SKM-1 (cell line): ENCODE results near the gene AKR7A3.
"Not testable (repeated sequence)": the region's sequence is repeated elsewhere in the genome, so short reads cannot be mapped to it uniquely, and the experiment has no call there.

ENCODE experiments used
- DNase-seq: peaks from one replicate; lab custom pipeline; 2025; ENCODE audit not compliant: unreplicated experiment; lab: John Stamatoyannopoulos, UW

AKR7A3 gene

DNA sequence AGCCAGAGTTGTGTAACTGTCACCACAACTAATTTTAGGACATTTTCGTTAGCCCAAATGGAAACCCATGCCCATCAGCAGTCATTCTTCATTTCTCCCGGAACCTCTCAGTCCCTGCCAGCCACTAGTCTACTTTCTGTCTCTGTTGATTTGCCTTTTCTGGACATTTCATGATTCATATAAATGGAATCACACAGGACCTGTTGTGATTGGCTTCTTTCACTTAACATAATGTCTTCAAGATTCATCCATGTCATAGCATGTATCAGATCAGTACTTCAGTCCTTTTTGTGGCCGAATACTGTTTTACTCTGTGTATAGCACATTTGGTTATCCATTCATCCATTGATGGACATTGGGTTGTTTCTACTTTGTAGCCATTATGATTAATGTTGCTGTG is 30.6 kb upstream of the AKR7A3 start:
- no peak for DNase-seq

DNA sequence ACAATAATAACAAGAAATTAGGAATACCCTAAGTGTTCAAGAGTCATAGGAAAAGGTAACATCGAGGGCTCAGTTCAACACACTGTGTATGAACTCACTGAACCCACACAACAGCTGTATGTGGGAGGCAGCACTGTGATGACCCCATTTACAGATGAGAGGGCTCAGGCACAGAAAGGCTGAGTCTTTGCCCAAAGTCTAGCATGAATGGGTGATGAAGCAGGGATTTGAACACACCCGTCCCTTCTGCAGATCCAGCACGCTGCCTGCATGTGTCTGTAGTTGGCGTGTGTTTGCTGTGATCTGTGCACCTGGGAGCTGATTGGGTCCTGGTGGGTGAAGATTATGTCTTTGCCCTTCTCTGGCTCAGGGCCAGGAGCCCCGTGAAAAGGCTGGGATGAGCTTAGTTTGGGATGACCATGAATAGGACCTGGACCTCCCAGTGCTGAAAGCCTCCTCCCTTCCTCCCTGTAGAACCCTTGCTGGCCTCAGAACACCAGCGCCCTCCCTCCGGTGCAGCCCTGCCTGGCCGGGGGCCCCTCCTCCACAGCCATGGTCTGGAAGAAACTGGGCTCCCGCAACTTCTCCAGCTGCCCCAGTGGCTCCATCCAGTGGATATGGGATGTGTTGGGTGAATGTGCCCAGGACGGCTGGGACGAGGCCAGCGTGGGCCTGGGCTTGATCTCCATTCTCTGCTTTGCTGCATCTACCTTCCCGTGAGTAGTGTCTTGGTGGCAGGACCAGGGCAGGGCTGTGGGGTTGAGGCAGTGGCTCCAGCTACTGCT is 28.7 kb upstream of the AKR7A3 start:
- DNase-seq, result no peak

DNA sequence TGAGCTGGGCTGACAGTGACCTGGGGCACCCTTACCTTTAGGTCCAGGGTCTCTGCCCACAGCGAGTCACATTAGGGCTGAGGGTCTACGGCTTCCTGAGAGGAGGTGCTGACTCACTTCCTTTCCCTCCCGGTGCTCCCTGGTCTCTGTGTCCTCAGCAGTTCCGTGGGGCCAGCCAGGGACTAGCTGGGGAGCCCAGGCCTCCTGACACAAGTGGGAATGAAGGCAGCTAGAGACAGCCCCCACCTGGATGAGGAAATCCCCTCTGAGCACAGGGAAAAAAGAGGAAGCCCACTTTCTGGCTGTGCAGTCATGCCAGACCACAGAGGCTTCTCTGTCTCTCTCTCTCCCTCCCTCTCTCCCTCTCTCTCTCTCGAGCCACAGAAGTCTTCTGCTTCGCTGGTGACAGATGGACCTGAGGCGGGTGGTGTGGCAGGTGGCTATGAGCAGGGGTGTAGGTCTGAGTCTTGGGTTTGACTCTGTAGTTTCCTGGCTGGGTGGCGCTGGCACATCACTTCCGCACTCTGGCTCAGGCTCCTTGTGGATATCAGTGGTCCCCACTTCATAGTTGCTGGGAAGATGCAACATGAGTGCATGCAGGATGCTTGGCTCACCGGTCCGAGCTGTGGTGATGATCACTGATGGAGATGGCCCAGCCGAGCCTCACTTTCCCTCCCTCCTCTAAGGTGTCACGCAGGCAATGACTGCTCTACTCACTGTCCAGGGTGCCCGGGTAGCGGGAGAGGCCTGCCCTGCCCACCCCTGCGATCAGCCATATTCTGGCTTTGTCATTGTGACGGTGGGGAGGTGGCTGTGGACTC is 27.0 kb upstream of the AKR7A3 start:
- peak; percentile 82 for DNase-seq

- no peak for DNase-seq
These were observed 25.7 kb upstream of the AKR7A3 start for GRCh38 chr1:19313961-19314882.

- no peak for DNase-seq
These were observed 25.0 kb upstream of the AKR7A3 start for GRCh38 chr1:19313636-19313959.

DNA sequence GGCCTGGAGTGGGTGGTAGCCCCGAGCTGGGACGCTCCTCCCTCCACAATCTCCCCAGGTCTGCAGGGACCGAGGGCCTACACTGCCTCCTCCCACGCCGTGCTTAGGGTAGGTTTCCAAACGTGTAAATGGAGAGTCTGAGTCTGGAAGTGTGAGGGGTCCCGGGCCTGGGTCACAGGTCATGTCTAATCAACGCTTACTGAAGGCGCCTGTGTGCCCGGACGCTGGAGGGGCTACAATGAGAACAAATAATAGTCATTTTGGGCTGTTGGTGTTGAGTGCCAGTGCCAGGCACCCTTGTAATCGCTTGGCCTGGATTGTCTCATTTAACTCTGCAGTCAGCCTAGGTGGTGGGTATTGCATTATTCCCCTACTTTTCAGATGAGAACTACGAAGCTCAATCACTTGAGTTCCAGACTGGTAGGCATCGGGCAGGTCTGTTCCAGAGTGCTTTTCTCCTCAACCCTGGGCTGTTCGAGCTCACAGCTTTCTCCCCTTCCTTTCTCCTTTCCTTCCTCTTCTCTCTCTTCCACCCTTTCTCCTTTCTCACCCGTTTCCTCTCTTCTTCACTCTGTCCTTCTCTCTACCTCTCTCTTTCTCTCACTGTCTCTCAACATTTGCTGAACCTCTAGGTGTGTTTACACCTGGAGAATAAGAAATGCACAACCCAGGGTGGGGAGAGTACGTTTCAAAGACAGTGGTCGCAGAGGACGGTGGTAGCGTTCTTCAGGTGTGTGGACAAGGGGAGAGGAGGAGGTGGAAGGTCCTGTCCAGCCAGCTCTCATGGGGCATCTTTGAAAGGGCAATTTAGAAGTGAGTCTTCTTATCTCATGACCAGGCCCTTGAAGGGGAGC is 24.4 kb upstream of the AKR7A3 start:
- no peak for DNase-seq

DNA sequence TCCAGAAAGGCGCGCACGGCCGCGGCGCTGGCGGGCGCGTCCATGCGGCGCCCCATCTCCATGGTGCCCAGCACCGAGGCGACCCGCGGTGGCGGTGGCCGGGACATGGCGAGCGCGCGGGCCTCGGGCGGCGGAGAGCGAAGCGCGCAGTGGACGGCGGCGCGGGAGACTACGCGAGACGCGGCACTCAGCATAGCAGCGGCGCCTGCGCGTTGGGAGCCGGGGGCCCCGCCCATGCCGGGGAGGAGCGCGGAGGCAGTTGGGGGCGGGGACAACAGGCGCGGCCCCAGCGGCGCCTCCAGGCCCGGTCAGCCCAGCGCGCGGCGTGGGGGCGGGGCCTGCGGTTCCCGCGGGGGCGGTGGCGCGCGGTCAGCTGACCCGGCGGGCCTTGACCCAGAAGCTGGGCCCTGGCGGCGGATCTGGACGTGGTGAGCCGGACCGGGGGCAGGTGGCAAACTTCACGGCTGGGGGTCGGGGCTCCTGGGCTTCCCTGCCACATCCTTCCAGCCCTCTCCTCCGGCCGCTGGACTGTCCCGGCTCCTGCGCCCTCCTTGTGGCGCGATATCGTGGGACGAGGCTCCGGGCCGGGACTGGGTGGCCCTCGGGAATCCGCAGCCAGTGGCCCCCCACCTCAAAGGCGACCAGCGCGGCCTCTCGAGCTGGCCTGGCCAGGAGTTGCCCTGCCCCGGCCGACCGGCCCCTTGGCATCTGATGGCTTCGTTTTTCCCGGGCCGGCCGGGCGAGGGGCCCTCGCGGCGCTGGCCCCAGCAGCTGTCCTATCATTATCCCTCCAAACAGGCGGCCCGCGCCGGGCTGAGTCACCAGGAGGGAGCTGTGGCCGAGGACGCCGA is 23.6 kb upstream of the AKR7A3 start, which contains the start of the genes AKR7A2 and SLC66A1:
TSS of gene AKR7A2 (minus strand) at position 214 of the 851 bp plus-strand sequence. CDS start at position 194, 20 bp downstream.
TSS of gene SLC66A1 (plus strand) at position 396 of the 851 bp plus-strand sequence. CDS start 5,352 bp downstream, outside the sequence.
- DNase-seq, result peak; percentile 66

DNA sequence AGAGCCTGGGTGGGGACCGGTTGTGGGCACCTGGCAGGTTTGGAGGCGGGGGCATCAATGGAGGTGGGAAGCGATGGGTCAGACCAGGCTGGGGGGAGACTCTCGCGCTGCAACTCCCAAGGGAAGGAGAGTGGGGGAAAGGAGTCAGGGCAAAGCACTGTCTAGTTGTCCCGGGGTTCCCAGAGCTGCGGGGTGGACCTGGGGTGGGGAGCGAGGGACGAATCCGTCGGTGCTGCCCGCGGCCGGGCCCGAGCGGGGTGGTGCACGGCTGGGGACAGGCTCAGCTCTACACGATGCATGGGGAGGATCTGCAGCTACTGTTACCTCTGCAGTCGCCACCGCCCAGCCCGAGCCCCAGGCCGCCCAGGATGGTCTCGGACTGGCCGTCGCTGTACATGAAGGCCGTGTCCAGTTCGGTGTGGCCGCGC is 22.9 kb upstream of the AKR7A3 start:
- DNase-seq, result no peak

DNA sequence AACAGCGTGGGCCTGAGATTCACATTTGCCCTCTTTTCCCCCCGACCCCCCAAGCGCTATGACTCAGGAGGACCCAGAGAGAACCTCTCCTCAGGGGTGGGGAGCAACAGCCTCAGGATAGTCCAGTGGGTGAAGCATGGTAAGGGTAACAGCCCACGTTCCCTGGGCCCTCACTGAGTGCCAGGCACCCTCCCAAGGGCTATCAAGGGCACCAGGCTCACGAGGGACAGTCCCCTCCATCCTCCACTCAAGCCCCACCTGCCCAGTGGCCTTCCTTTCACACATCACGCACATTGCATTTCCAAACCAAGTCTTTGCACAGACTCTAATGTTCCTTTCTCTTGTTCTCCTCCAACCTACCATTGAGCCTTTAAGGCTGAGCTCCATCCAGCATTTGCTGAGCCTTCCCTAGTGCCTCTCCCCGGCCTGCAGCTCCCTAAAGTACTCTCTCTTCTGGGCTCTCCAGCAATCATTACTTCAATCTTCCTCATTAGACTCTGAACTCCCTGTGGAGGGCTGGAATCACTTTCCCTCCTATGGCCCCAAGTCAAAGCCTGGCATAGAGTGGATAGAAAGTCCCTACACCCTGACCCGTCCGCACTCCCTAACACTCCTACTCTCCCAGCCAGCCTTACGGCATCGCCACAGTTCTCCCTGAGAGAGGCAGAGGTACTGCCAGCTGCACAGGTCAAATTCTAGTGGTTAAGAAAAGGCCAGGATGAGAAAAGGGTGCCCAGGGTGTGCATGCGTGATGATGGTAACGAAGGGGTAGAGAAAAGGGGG is 22.3 kb upstream of the AKR7A3 start:
- DNase-seq, result no peak

DNA sequence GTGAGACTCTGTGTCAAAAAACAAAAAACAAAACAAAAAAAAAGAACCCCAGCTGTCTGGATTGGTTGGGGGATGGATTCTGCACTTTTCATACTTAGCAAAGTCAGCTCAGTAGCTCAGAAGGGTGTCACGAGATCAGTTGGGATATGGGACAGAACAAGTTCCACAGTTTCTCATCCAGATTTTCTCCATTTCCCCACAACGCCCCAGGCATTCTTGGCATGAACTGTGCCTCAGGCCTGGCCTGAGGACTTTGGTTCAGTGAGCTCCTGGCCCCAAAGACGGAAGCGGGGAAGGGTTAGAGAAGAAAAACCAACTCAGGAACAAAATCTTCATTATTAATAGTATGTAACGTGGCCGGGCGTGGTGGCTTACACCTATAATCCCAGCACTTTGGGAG is 21.5 kb upstream of the AKR7A3 start:
- DNase-seq, result no peak

- no peak for DNase-seq
These were observed 20.7 kb upstream of the AKR7A3 start for GRCh38 chr1:19309123-19309813.

DNA sequence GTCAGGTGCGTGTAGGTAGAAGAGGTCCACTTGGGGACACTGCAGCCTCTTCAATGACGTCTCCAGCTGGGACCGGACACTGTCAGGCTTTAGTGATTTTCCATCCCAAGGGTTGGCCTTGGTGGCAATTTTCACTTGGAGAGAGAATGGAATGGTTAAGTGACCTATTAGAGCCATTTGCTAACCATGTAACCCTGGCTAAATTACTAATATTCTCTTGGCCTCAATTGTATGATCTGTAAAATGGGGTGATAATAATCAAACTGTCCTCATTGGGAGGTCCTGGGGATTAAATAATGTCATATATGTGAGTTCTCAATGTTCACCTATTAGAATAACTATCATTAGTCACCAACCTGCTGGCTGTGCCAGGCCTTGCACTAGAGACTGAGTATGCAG is 19.9 kb upstream of the AKR7A3 start:
- DNase-seq, result no peak

DNA sequence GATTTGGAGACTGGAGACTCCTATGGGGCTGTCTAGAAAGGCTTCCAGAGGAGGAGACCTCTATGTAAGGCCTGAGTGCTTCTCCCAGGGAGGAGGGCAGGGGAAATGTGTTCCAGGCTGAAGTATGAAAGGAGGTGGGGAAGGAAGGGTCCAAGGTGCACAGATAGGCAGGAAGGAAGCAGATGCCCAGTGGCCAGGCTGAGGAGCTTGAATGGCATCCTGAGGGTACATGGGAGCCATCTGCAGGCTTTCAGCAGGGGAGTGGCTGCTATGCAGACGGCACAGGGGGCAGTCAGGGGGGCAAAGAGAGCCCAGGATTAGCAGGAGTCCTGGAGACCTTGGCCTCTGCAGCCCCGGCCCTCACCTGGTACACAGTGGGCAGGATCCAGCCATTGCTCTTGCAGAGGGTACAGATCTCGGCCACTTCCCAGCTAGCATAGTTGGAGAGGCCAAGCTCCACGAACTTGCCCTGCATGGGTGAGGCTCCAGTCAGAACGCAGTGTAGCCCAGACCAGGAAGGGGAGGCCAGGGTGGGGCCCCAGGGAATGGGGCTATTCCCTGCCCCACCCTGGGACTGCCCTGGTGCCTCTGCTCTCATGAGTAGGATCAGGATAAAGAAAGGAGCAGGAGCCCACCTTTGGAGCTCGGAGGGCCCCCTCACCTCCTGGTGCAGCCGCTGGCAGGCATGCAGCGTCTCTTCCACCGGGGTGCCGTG is 19.4 kb upstream of the AKR7A3 start:
- no peak for DNase-seq

DNA sequence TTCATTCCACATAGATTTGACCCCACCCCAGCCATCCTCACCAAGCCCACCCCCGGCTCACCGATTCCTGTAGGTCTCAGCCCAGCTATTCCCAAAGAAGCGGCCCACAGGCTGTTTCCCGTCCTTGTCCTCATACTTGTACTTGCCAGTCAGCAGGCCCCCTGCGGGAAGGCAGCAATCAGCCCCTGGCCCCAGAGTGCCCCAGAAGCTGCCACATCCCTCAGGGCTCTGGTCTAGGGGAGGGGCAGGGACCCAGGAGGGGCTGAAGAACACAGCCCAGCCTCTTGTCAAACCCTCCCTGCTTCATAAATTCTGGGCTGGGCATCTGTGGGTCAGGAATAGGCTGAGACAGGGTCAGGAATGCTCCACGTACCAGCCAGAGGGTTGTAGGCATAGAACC is 18.4 kb upstream of the AKR7A3 start:
- DNase-seq, result no peak

- DNase-seq, result no peak
These were observed 17.3 kb upstream of the AKR7A3 start for GRCh38 chr1:19305880-19306279.

DNA sequence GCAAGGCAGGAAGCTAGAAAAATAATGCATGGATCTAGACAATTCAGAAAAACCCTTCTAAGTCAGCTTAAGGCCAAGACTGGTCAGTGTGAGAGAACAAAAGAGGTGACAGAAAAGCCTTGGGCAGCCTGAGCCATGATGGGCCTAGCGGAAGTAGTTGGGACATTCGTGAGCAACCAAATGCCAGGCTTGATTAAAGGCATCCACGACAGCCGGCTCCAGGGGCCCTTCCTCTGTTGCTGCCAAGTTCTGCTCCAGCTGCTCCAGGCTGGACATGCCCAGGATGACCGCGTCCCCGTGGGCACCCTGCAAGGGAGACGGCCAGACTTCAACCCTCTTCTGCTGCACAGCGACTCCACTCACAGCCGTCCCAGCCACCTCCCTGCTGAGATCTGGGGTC is 15.5 kb upstream of the AKR7A3 start:
- not testable (repeated sequence) for DNase-seq

DNA sequence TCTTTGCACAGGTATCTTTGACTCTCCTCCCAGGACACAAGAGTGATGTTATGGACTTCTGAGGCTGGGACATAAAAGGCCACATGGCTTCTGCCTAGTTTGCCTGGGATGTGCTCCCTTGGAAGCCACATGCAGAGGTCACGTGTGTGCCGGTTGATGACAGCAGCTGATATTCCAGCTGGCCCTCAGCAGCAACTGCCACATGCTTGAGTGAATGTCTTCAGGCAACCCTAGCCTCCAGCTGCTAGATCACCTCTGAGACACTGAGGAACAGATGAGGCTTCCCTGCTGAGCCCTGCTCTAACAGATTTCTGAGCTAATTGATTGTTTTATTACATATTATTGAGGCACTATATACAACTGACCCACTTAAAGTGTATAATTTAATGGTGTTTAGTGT is 11.6 kb upstream of the AKR7A3 start:
- DNase-seq, result no peak
